Stimulated activated CD4-positive, alpha-beta T cell treated with anti-CD3 and anti-CD28 coated beads, Interleukin-12 subunit alpha, Interleukin-12 subunit beta, amount 100 ng/mL, for 48 hours (primary cell): ENCODE data around the gene DES.
A peak's percentile ranks its signal among the peaks of the same experiment; 100 is the strongest.
"Not testable (repeated sequence)": the region's sequence is repeated elsewhere in the genome, so short reads cannot be mapped to it uniquely, and the experiment has no call there.

ENCODE experiments used
- DNase-seq, 3 donors: peaks; one replicate each; pipeline ENCODE4 v3.0.0-alpha.2; 2020; ENCODE audit warnings: low read depth in 2 of 3, low spot score in 1 of 3

Gene DES

DNA sequence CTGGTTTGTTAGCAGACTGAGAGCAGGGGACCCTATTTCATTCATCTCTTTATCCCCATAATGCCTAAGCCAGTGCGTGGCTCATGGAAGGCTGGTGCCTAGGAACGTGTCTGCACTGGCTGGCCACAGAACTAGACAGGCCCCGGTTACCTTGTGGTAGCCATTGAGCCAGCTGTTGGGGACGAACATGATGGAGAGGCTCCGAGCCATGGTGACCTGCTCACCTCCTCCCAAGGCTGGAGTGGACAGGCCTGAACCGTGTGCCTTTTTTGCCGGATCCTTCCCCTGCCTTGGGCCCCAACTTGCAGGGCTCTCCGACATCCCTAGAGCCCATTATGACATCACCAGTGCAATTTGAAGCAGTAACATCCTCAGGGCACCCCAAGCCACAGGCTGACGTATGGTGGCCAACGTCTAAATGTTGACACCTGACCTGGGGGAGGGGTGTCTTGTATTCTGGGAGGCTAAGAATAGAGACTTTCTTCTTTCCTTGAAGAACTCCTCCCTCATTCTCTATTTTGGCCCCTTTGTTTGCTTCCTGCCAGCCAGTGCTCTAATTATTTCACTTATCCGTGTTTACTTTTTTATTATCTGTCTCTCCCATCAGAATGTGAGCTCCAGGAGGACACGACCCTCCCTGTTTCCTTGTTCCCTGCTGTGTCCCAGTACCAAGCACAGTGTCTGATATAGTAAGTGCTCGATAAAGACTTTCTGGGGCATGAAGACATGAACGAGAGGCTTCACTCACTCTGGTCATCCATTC lies 18.3 kb upstream of the DES start:
- no peak for DNase-seq

GRCh38 chr2:219400562-219400961 lies 17.6 kb upstream of the DES start:
- no peak for DNase-seq

GRCh38 chr2:219401606-219402005 lies 16.6 kb upstream of the DES start:
- no peak for DNase-seq

DNA sequence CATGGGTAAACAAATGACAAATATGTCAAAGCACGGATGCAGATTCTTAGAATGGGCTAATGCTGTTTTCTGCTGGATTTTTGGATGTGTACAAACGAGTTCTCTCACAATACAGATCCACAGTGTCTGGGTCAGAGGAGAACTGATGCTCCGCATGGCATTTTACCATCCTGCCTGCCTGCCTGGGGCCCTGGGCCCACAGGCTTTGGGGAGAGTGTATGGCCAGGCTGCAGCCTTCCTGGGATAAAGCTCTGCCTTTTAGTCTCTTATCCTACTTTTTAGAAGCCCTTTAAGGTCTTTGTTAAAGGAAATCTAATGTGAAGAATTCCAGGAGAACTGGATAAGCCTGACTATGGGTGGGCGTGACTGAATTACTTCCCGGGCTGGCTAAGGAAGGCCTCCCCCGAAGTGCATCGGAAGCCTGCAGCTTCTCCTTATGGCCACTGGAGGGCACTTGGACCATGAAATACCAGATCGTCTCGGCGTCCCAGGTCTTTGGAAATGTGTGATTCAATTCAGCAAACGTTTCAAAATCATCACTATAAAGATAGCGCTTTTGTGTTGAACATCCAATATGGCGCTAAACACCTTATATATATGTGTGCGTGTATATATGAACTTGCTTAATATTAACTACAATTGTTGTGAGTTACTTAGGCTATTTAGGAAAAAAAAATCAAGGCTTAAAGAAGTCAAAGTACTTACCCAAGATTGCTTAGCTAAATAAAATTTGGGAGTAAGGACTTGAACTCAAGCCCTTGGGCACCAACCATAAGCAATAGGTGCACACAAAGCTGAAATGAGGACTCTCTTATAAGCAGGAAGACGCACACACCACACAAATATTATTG lies 15.3 kb upstream of the DES start:
- DNase-seq: peak; percentile 28 to 60 (median 42)

DNA sequence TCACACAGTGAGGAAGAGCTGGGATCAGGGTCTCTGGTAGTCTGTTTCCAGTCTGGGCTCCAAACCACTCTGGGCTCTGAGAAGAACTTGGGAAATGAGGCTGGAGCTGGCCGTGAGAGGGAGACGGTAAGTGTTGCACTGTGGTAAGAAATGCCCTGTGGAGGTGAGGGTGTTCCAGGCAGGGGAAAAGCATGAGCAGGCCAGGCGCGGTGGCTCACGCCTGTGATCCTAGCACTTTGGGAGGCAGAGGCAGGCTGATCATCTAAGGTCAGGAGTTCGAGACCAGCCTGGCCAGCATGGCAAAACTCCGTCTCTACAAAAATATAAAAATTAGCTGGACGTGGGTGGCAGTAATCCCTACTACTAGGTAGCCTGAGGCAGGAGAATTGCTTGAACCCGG lies 14.3 kb upstream of the DES start:
- DNase-seq: no peak

GRCh38 chr2:219404291-219404910 lies 13.8 kb upstream of the DES start:
- DNase-seq: no peak

DNA sequence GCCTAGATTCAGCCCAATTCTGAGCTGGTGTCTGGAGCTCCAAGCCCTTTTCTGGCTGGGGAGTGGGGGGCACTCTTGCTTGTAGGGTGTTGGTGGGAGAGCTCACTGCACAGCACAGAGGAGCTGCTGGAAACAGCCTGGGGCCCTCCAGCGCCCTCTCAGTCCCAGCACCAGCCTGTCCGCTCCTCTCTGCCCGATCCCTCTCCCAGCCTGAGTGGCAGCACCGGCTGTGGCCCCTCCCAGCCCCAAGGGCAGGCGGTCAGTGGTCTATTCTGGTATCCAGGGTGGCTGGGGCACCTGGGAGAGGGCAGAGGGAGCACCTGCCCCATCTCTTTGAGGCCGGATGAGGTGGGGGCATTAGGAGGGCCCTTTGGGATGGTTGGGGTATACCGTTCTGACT lies 13.2 kb upstream of the DES start:
- no peak for DNase-seq

- no peak for DNase-seq
These were observed 12.7 kb upstream of the DES start for GRCh38 chr2:219405451-219405850.

- DNase-seq: no peak
These were observed 12.0 kb upstream of the DES start for GRCh38 chr2:219405958-219406860.

- DNase-seq: no peak
These were observed 11.3 kb upstream of the DES start for GRCh38 chr2:219406861-219407230.

DNA sequence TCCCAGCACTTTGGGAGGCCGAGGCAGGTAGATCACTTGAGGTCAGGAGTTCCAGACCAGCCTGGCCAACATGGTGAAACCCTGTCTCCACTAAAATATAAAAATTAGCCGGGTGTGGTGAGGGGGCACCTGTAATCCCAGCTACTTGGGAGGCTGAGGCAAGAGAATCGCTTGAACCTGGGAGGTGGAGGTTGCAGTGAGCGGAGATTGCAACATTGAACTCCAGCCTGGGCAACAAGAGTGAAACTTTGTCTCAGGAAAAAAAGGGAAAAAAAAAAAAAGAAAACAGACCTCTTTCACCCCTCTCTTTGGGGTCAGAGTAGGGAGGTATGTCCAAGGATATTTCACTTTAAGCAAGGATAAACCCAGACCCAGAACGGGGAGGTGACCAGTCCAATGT lies 10.8 kb upstream of the DES start:
- not testable (repeated sequence) for DNase-seq

GRCh38 chr2:219408204-219408603 lies 10.0 kb upstream of the DES start:
- DNase-seq: no peak

GRCh38 chr2:219408631-219409030 lies 9.5 kb upstream of the DES start:
- DNase-seq: no peak

DNA sequence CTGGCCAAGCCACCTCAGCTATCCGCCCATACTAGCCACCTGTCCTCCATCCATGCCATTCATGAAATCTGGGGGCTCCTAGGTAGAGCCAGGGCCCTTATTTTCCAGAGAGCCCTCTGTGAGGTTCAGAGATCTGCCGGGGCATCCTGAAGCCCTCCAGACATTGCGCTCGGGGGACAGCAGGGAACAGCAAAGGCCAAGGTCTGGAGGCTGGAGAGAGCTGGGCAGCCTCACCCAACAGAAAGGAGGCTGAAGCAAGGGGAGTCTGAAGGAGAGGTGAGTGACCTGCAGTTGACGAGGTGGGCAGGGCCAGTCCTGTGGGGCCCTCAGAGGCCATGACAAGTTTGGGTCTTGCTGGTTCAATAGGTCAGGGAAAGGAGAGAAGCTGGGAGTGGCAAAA lies 8.6 kb upstream of the DES start:
- no peak for DNase-seq

DNA sequence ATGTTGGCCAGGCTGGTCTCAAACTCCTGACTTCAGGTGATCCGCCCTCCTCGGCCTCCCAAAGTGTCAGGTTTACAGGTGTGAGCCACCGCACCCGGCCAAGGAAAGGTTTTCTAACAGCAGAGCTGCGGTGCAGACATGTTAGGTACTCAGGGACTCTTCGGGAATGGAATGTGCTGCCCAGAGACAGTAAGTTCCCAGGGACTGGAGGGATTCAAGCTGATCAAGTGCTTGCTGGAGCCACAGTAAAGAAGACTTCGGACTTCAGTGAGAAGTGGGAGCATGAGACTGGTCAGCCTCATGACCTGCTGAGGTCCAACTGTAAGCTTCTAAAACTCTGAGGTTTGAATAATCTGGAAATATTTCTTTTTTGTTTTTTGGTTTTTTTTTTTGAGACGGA lies 7.8 kb upstream of the DES start:
- DNase-seq: no peak

DNA sequence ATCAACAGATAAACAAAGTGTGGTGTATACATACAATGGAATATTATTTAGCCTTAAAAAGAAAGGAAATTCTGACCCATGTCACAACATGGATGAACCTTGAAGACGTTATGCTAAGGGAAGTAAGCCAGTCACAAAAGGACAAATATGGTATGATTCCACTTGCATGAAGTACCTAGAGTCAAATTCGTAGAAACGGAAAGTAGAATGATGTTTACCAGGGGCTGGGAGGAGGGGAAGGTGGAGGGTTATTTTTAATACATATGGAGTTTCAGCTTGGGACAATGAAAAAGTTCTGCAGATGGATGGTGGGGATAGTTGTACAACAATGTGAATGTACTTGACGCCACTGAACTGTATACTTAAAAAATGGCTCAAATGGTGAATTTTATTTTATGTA lies 3.3 kb upstream of the DES start:
- no peak for DNase-seq

DNA sequence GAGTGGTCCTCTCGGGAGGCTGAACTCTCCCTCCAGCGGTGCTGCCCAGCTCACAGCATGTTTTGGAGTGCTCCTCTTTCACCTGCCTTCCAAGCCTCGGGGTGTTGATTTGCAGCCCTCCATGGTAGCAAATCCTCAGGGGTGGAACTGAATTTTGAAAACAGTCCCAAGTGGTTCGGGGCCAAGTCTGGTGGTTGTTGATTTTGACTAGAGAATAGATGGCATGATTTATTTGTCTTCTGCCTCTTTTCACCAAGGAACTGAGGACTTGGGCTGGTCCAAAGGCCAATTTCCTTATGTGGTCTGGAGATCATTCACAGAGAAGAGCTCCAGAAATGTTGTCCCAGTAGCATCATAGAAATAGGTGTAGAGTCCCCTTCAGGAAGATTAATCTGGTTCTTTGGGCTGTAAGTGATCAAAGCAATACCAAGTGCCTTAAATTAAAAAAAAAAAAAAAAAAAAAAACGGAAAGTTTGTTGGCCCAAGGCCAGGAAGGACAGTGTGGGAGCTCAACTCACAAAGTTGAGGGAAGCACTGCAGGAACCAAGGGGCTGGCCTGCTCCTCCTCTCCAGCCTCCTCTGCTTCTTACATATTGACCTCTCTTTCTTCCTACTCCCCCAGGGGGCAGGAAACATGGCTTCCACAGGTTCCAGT lies 2.5 kb upstream of the DES start:
- DNase-seq: no peak

DNA sequence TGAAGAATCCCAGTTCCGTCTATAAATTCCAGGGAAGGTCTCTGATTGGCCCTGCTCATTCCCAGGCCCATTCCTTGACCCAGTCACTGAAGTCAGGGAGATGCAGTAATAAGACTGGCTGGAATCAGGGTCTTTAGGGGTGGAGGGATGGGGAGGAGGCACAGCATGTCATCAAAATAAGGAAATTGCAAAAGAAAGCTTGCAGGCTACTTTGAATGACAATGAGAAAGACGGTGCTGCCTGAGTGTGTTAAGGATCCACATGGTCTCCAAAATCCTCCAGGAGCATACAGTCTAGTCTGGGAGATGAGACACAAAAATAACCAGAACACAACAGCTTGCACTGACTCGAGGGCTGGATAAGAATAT lies 2.0 kb upstream of the DES start:
- DNase-seq: no peak

DNA sequence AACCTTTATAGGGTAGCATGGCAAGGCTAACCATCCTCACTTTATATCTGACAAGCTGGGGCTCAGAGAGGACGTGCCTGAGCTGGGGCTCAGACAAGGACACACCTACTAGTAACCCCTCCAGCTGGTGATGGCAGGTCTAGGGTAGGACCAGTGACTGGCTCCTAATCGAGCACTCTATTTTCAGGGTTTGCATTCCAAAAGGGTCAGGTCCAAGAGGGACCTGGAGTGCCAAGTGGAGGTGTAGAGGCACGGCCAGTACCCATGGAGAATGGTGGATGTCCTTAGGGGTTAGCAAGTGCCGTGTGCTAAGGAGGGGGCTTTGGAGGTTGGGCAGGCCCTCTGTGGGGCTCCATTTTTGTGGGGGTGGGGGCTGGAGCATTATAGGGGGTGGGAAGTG lies 1.2 kb upstream of the DES start:
- no peak for DNase-seq

- no peak for DNase-seq
These were observed 803 bp upstream of the DES start for GRCh38 chr2:219417374-219417773.

DNA sequence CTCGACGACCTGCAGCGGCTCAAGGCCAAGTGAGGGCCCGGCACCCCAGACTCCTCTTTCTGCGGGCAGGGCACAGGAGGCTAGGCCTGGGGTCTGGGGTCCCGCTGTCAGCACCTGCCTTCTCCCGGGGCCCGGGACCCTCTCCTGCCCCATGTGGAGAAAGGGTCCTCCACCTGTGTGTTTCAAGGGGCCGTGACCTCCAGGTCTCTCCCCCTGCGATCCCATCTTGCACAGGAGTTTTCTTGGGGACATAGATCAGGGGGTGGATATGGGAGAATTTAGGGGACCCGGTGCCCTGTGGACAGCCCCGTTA lies 791 bp downstream of the DES start:
- no peak for DNase-seq
